T-helper 2 cell (primary cell): Measurements from ENCODE around the gene TMEM266.

Experiments used
- DNase-seq, 5 experiments: peaks; one replicate each; pipeline versions ENCODE4 v3.0.0 to v3.0.0-alpha.2; 2012 to 2022

TMEM266 gene

GRCh38 chr15:76070192-76070591, 10.4 kb downstream of the TMEM266 start:
- DNase-seq: no peak

GRCh38 chr15:76070921-76071635, 11.3 kb downstream of the TMEM266 start:
- DNase-seq: no peak

- no peak for DNase-seq
Observed at GRCh38 chr15:76071806-76072205, 12.0 kb downstream of the TMEM266 start.

GRCh38 chr15:76073554-76073953, 13.8 kb downstream of the TMEM266 start:
- DNase-seq: no peak

GRCh38 chr15:76075046-76075445, 15.3 kb downstream of the TMEM266 start:
- no peak for DNase-seq

- DNase-seq: no peak
Observed at GRCh38 chr15:76078285-76078877, 18.6 kb downstream of the TMEM266 start.

GRCh38 chr15:76084256-76084655, 24.5 kb downstream of the TMEM266 start:
- no peak for DNase-seq

- no peak for DNase-seq
Observed at GRCh38 chr15:76098685-76099084, 38.9 kb downstream of the TMEM266 start.

- no peak for DNase-seq
Observed at GRCh38 chr15:76099388-76099787, 39.6 kb downstream of the TMEM266 start.

GRCh38 chr15:76100361-76100760, 40.6 kb downstream of the TMEM266 start:
- DNase-seq: no peak

GRCh38 chr15:76101655-76102054, 41.9 kb downstream of the TMEM266 start:
- no peak for DNase-seq

- DNase-seq: no peak
Observed at GRCh38 chr15:76105391-76105790, 45.6 kb downstream of the TMEM266 start.

- no peak for DNase-seq
Observed at GRCh38 chr15:76105911-76106310, 46.1 kb downstream of the TMEM266 start.

- DNase-seq: no peak
Observed at GRCh38 chr15:76107169-76107568, 47.4 kb downstream of the TMEM266 start.

- no peak for DNase-seq
Observed at GRCh38 chr15:76108021-76108723, 48.4 kb downstream of the TMEM266 start.

GRCh38 chr15:76109046-76109445, 49.3 kb downstream of the TMEM266 start:
- no peak for DNase-seq

- DNase-seq: no peak
Observed at GRCh38 chr15:76114561-76114960, 54.8 kb downstream of the TMEM266 start.

- DNase-seq: no peak
Observed at GRCh38 chr15:76116138-76116885, 56.5 kb downstream of the TMEM266 start.

- DNase-seq: no peak
Observed at GRCh38 chr15:76117181-76117580, 57.4 kb downstream of the TMEM266 start.

- DNase-seq: no peak
Observed at GRCh38 chr15:76118767-76119166, 59.0 kb downstream of the TMEM266 start.

GRCh38 chr15:76123031-76123430, 63.2 kb downstream of the TMEM266 start:
- DNase-seq: no peak

GRCh38 chr15:76127169-76127568, 67.4 kb downstream of the TMEM266 start:
- no peak for DNase-seq

- DNase-seq: no peak
Observed at GRCh38 chr15:76127880-76128279, 68.1 kb downstream of the TMEM266 start.
